Adrenal gland (tissue), 12 donors: ENCODE results near the gene BNIP1. TPM values are rescaled to one million over a fixed set of nuclear protein-coding genes. Genes with fewer than 3 reads are reported as not detected.

Source experiments
- DNase-seq, 7 donors: peaks; one replicate each; pipeline ENCODE4 v3.0.0-alpha.2; 2019 to 2020
- H3K27ac ChIP-seq, 5 donors: fragments of 200-600 bp; sonication (generic) in 4 of 5; 1 replicate in 3 of 5; 2 replicates in 2 of 5; pipeline versions ENCODE4 v1.5.1 to v1.8.0; 2016 to 2020; ENCODE audit warnings: mild to moderate bottlenecking in 1 of 5
- H3K27me3 ChIP-seq: fragments of 200-600 bp; 2 replicates; pipeline ENCODE4 v1.8.0; 2021
- H3K36me3 ChIP-seq, 2 donors: fragments of 200-600 bp; replicated peaks in 1 of 2; 1 replicate in 1 of 2; 2 replicates in 1 of 2; pipeline versions ENCODE4 v1.5.1 to v1.8.0; 2018 to 2022
- H3K4me1 ChIP-seq, 2 donors: fragments of 200-600 bp; replicated peaks in 1 of 2; 1 replicate in 1 of 2; 2 replicates in 1 of 2; pipeline versions ENCODE4 v1.5.1 to v1.8.0; 2018 to 2021
- H3K4me3 ChIP-seq, 4 donors: fragments of 200-600 bp; sonication (generic) in 3 of 4; one replicate each; pipeline ENCODE4 v1.5.1; 2016 to 2018
- H3K9me3 ChIP-seq, 3 donors: fragments of 200-600 bp; sonication (generic) in 1 of 3; replicated peaks in 1 of 3; 1 replicate in 2 of 3; 2 replicates in 1 of 3; pipeline versions ENCODE4 v1.5.1 to v1.8.0; 2016 to 2021
- POLR2A ChIP-seq, 2 donors: fragments of 450-650 bp; IDR thresholded peaks; one replicate each; pipeline ENCODE4 v1.6.1; 2017; ENCODE audit warnings: antibody characterized with exemption in 2 of 2, mild to moderate bottlenecking in 2 of 2, moderate library complexity in 1 of 2
- WGBS, 4 donors: extraction: QIAGEN DNeasy Blood & Tissue Kit in 2 of 4; methylation state at CpG; one replicate each; pipeline versions ENCODE4 v1.1.5 to v1.1.7; 2013 to 2017; 5-methylcytosine and 5-hydroxymethylcytosine counted together
- intact Hi-C, 2 donors: fragments of 100-400 bp; cut with DNase I; formaldehyde crosslinking; loops; one replicate each; pipeline versions ENCODE4 v1.14.1 to v1.15.0; 2022 to 2023
- polyA plus RNA-seq, 3 donors: library from polyadenylated mRNA; stranded (reverse); fragments of 200-250 nt in 2 of 3; fragments of 350-450 nt in 1 of 3; fragmentation: Illumina TruSeq in 1 of 3; extraction: RNeasy Lipid Tissue Mini Kit (QIAGEN cat#74804) in 1 of 3; gene quantifications; one replicate each; pipeline ENCODE4 v1.2.3, GENCODE V29; 2013 to 2014
- total RNA-seq, 9 donors: library from RNA; depleted of rRNA in 4 of 9; stranded (reverse); fragments of >200 nt in 4 of 9; fragments of 120-200 nt in 1 of 9; fragmentation: NEBNext Ultra II Directional in 1 of 9; extraction: Animal tissue kit (Norgen Biotek cat#: 25700) in 1 of 9; gene quantifications; one replicate each; pipeline versions ENCODE4 v1.1.0 to v1.2.4, GENCODE V29; 2013 to 2023
- TF ChIP-seq, protein P1 (sequence below), 6 experiments: fragments of 450-650 bp in 4 of 6; fragments of 200-600 bp in 2 of 6; sonication (generic) in 1 of 6; IDR thresholded peaks; 1 replicate in 5 of 6; 2 replicates in 1 of 6; pipeline versions ENCODE4 v1.5.1 to v1.8.0; 2016 to 2021; ENCODE audit warnings: antibody characterized with exemption in 6 of 6, mild to moderate bottlenecking in 2 of 6, moderate library complexity in 1 of 6
- donor health status: healthy with polysubstance abuse.
- donor health status: Bipolar disorder and iron deficiency.
- donor health status: DM: yes; HTN: yes; CAD: no.
- donor health status: DM: no; HTN: no; CAD: no.
- donor health status: DM: no; HTN: no; CAD: no.
- donor health status: DM: yes; HTN: yes; CAD: no.

Gene BNIP1
- total and polyA plus RNA-seq, 12 donors = 5.9 to 28.8 (median 15.0) TPM

DNA sequence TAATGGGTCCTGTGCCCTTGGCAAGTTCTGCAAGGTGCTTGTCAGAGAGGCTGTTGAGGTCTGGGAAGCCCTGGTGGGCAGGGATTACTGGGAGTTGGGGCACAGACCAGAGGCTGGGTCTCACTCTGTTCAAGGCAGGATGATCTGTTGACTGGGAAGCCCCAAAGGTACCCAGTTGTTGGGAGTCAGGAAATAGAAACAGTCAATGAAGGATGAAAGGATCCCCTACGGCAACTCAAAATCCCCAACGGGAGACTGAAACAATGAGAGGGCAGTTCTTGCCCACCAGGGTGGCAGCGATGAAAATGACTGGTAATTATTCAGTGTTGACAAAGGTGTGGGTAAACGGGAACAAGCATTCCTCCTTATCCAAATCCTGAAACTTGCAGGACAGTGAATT is 31.2 kb downstream of the BNIP1 start:
- DNase-seq = no peak
- Histone ChIP-seq H3K27me3 (no peaks in the 10 kb centered on the region), H3K36me3 (no peaks in the 10 kb centered on the region), H3K9me3 (no peaks in the 10 kb centered on the region), H3K27ac (no peak overlapping the region), H3K4me1 (no peaks in the 10 kb centered on the region), H3K4me3 (no peak overlapping the region)
- TF ChIP-seq, protein P1, sequence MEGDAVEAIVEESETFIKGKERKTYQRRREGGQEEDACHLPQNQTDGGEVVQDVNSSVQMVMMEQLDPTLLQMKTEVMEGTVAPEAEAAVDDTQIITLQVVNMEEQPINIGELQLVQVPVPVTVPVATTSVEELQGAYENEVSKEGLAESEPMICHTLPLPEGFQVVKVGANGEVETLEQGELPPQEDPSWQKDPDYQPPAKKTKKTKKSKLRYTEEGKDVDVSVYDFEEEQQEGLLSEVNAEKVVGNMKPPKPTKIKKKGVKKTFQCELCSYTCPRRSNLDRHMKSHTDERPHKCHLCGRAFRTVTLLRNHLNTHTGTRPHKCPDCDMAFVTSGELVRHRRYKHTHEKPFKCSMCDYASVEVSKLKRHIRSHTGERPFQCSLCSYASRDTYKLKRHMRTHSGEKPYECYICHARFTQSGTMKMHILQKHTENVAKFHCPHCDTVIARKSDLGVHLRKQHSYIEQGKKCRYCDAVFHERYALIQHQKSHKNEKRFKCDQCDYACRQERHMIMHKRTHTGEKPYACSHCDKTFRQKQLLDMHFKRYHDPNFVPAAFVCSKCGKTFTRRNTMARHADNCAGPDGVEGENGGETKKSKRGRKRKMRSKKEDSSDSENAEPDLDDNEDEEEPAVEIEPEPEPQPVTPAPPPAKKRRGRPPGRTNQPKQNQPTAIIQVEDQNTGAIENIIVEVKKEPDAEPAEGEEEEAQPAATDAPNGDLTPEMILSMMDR (IDR thresholded peaks at IDR 0.05) = no peak
- TF ChIP-seq POLR2A (IDR thresholded peaks at IDR 0.05) = no peak
- intact Hi-C loops = no loop called here
- 52 to 60% (median 58%) methylated on average over 4 of the region's 4 CpGs for WGBS, 4 donors

DNA sequence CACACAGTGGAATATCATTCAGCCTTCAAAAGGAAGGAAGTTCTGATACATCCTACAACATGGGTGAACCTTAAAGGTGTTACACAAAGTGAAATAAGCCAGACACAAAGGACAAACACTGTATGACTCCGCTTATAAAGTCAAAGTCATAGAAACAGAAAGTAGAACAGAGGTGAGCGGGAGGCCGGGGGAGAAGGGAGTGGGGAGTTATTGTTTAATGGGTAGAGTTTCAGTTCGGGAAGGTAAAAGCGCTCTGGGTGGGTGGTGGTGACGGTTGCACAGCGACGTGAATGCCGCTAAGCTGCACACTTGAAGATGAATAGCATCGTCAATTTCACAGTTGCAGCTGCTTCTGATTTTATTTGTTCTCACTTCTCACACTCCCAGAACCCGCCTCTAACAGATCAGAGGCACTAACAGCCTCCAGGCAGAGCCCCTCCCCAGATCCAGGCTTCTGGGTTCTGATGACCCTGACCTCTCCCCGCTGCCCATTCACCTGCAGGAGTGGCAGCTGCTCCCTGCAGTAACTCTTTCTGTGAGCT is 34.1 kb downstream of the BNIP1 start:
- 85 to 88% (median 87%) methylated on average over 12 of the region's 12 CpGs for WGBS, 4 donors
- intact Hi-C loops = no loop called here
- H3K27me3 ChIP-seq = no peaks in the 10 kb centered on the region
- TF ChIP-seq, protein P1 (IDR thresholded peaks at IDR 0.05) = no peak
- TF ChIP-seq POLR2A (IDR thresholded peaks at IDR 0.05) = no peak
- no peak overlapping the region for H3K27ac ChIP-seq
- H3K9me3 ChIP-seq = no peaks in the 10 kb centered on the region
- no peak for DNase-seq
- no peaks in the 10 kb centered on the region for H3K4me1 ChIP-seq
- H3K4me3 ChIP-seq = no peak overlapping the region
- no peaks in the 10 kb centered on the region for H3K36me3 ChIP-seq

DNA sequence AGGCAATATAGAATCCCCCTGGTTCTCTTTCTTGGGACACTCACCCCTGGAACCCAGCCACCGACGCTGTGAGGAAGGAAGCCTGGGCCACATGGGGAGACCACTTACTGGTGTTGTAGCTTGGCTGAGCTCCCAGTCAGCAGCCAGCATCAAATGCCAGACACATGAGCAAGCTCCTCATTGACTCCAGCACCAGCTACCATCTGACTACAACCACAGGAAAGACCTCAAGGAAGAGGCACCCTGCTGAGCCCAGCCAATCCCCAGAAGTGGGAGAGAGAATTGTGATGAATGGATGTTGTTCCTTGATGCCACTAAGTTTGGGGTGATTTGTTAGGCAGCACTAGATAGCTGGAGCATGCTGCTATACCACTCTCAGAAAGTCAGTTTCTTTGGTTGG is 36.0 kb downstream of the BNIP1 start:
- intact Hi-C loops = no loop called here
- Histone ChIP-seq H3K9me3 (no peaks in the 10 kb centered on the region), H3K4me1 (no peaks in the 10 kb centered on the region), H3K4me3 (no peak overlapping the region), H3K27me3 (no peaks in the 10 kb centered on the region), H3K36me3 (no peaks in the 10 kb centered on the region), H3K27ac (no peak overlapping the region)
- 76 to 96% (median 79%) methylated on average over 2 of the region's 2 CpGs for WGBS, 4 donors
- no peak for TF ChIP-seq POLR2A (IDR thresholded peaks at IDR 0.05)
- TF ChIP-seq, protein P1 (IDR thresholded peaks at IDR 0.05) = no peak
- DNase-seq = no peak

DNA sequence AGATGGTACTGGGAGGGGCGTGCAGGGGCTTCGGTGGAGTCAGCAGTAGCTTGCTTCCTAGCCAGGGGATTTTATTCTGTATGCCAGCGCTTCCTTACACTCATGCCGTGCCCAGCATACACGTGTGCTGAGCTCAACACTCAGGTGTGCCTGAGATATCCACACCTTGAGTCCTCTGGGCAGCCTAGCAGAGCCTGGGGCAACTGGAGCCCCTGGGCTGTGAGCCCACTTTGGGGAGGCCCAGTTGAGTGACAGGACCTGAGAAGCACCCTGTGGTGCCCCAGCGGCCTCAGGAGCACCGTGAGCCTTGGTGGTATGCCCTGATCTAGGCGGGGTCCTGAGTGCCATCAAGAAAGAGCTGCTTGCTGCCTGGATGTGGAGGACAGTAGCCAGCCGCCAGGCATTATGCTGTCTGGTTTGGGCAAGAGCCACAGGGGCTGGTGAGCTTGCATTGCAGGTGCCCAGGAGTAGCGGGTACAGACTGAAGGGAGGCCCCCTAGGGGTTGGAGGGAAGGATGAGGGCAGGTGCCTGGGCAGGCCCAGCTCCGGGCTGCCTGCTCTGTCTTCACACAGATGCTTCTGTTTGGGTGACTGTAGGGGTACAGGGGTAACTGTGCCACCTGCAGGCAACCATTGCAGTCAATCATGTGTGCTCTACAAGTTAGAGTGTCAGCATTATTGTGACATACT is 42.9 kb downstream of the BNIP1 start:
- Histone ChIP-seq H3K27ac (no peak overlapping the region), H3K9me3 (no peaks in the 10 kb centered on the region), H3K4me1 (no peaks in the 10 kb centered on the region), H3K27me3 (no peaks in the 10 kb centered on the region), H3K4me3 (no peak overlapping the region), H3K36me3 (no peaks in the 10 kb centered on the region)
- intact Hi-C loops = no loop called here
- no peak for DNase-seq
- 73 to 82% (median 78%) methylated on average over 6 to 11 of the region's 11 CpGs for WGBS, 4 donors
- TF ChIP-seq, protein P1 (IDR thresholded peaks at IDR 0.05) = no peak
- TF ChIP-seq POLR2A (IDR thresholded peaks at IDR 0.05) = no peak
